ENCODE data around the gene CACNA2D3.

CACNA2D3 gene

GRCh38 chr3:54870423-54870822 is 748.1 kb downstream of the CACNA2D3 start:
- DNase-seq: no peak

- DNase-seq: no peak
Measured at GRCh38 chr3:54871867-54872266, 749.5 kb downstream of the CACNA2D3 start.

DNA sequence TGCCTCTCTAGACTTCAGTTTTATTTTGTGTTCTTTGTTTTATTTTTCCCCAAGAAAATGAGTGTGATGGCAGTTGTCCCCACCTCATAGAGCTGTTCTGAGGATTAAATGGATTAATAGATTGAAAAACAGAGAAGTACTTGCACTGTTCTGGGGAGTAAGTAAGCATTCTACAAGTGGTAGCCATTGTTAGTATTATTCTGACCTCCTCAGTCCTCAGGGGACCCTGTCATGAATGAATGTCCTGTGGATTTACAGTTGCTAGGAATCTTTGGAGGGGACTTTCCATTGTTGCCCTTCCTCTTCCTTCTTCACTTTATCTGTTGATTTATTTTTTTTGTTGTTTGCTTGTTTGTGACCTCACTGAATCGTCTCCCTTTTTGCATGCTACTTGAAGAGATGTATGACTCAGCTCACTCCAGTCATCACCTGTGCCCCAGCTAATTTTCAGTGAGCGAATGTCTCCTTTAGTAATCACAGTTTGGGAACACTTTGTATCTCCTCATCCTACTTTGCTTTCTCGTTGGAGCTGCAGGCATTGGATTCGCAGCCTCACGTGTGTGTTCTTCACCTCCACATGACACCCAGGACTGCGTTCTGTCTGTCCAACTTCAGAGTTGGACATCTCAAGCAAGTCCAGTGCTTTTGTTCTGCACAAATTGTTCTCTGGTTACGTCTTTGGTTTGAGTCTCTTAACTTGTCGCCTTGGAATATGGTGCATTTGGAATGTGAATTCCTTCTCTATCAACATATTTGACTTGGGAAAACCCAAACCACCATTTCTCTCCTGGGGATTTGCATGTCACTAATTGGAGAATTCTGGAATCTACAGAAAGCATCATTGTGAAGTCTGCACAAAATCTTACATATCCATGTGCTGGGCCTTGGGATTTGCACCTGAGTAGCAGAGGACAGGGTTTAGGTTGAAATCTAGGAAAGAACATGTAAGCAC is 751.0 kb downstream of the CACNA2D3 start:
- DNase-seq: no peak

DNA sequence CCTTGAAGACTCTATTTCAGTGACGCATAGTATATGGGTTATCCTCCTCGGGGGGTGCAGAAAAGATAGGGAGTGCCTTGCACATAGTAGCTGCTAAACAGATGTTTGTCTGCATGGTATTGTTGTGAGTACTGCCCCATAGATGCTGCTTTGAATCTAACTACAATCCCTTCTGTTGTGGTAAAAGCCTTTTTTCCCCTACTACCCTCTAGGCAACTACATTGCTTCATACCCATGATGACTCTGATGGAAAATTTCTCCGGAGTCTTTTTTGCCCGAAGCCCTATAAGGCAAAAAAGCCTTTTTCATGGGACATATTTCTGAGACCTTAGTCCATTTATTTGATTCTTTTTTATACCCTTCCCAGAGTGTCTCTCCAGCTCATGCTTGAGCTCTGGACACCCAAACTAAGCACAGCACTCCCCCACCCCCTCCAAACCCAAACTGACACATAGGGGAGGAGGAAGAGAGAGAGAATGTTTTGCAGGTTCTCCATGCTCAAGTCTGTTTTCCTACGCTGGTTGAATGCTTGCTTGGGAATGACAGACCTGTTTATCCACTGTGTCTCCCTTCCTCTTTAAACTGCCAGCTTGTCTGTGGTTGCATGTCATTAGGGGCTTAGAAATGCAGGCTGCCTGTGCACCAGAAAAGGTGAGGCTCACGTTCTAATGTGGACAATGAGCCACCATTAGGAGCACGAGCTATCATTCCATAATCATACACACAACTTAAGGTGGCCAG is 752.6 kb downstream of the CACNA2D3 start:
- DNase-seq: no peak

DNA sequence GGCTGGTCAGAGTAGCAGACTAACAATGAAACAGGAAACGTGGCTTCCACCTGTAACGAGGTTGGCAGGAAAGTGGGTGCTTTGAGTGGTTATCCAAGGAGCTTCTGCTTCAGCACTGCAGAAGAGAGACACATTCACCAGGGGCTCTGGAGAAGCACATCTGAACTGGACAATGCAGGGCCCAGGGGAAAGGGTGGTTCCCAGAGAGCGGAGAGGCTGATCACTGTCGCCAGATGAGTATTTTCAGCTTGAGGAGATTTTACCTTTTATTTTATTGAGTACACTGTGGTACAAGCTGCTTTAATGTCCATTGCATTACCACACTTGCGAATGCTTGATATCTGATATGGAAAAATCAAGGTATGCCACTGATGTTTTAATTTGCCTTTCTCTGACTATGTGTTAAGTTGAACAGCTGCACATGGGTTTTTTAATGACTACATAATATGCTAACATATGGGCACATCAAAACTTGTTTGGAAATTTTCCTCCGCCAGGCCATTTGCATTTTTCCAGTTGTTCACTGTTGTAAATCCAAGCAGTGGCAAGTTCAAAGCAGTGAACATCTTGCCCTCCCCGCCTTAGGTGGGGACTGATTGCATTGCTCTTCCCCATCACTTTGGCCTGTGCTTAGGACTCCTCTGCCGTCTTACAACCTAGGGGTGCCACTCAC is 753.4 kb downstream of the CACNA2D3 start:
- DNase-seq: no peak

DNA sequence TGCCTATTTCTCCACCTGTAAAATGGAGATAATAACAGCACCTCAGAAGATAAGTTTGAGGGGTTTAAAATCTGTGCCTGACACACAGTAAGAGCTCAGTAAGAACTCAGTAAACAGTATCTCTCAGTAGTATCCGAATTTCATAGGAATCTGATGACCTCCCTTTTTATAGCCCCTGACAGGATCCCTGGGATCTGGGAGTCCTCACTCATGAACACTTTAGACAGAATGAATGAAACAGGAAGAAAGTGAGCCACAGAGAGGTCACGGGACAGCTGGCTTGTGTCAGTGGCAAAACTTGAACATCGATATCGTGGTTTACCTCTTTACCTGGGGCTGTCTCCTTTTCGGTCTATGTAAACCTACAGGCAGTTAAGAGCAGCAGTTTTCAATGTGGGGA is 754.3 kb downstream of the CACNA2D3 start:
- DNase-seq: no peak

DNA sequence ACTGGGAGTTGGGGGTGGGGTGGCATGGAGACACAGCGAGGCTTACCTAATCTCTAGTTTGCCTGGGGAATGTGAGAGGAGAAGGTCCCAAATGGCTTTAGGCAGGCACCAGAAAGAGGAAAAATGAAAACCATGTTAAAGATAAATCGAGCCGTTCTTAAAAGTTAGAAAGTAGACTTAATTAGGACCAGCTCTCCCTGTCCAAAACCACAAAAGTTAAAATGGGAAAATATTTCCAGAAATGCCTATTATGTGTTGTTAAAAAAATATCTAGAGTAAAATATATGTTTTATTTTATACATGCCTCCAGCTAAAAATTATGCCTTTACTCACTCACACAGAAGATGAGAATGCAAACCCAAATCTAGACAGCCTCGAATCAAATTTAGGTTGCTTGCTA is 755.4 kb downstream of the CACNA2D3 start:
- DNase-seq: no peak

GRCh38 chr3:54878145-54878544 is 755.8 kb downstream of the CACNA2D3 start:
- no peak for DNase-seq

DNA sequence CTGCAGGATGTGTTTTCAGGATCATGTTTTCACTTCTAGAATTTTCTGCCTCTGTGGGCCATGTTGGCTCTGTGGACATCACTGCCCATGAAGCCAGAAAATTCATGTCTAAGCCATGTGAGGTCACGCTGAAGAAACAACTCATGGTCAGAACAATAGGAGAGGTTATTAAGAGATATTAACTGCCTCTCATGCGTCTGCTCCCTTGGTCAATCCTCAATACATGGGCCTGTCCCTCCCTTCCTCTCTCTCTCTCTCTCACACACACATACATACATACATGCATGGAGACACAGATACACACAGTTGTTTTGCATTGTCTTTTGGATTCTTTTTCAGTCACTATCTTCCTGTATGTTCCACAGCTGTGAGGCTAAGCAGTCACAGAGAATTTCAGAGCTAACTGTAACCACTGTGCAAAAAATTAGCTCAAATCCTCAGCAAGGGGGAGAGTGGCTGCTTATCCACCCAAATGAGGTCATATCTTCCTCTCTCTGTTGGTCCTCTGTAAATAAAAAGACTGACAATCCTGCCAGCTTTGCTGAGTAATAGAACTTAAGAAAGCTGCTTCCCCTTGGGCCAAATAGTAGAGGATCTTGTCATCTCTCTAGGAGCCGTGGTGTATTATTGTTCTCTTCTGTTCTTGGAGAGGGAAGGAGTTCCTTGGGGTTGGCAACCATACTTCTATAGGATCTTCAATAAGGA is 759.9 kb downstream of the CACNA2D3 start:
- DNase-seq: no peak

- DNase-seq: no peak
Measured at GRCh38 chr3:54888162-54888561, 765.8 kb downstream of the CACNA2D3 start.

- no peak for DNase-seq
Measured at GRCh38 chr3:54888873-54889272, 766.5 kb downstream of the CACNA2D3 start.

DNA sequence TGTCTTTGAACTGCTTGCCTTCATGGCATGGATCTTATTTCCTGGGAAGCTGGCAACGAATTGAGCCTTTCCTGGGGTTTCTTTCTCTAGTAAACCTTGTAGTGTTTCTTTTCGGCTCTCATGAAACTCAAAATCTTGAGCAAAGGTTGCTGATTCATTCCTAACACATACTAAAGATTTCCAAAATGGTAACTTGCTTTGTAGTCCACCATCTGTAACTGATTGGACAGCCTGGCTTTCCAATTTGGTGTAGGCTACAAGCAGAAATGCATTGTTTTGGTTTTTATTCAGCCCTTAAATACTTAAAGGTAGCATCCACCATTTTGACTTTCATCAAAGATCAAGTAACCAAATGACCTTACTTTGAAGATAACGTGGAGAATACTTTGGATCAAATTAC is 767.4 kb downstream of the CACNA2D3 start:
- DNase-seq: no peak

GRCh38 chr3:54891540-54891897 is 769.2 kb downstream of the CACNA2D3 start:
- DNase-seq: no peak

GRCh38 chr3:54892168-54892567 is 769.8 kb downstream of the CACNA2D3 start:
- no peak for DNase-seq

- DNase-seq: no peak
Measured at GRCh38 chr3:54895613-54896012, 773.3 kb downstream of the CACNA2D3 start.

GRCh38 chr3:54897028-54897711 is 774.8 kb downstream of the CACNA2D3 start:
- no peak for DNase-seq

DNA sequence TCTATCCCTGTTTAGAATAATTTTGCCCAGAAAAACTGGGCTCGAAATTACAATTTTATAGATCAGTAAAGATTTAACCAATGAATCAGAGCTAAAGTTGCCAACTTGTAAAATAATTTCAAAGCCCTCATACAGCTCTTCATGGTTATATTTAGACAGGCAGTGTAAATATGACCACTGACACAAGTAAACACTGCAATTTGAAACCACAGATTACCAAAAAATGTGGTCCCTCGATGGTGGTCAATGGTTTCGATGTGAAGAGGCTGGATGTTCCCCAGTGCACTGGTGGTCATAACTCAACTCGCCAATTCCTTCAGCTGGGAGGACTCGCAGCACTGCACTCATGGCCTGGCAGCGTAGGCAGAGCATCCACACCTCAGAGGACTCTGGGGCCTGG is 776.9 kb downstream of the CACNA2D3 start:
- no peak for DNase-seq

- DNase-seq: no peak
Measured at GRCh38 chr3:54900838-54901591, 778.7 kb downstream of the CACNA2D3 start.

DNA sequence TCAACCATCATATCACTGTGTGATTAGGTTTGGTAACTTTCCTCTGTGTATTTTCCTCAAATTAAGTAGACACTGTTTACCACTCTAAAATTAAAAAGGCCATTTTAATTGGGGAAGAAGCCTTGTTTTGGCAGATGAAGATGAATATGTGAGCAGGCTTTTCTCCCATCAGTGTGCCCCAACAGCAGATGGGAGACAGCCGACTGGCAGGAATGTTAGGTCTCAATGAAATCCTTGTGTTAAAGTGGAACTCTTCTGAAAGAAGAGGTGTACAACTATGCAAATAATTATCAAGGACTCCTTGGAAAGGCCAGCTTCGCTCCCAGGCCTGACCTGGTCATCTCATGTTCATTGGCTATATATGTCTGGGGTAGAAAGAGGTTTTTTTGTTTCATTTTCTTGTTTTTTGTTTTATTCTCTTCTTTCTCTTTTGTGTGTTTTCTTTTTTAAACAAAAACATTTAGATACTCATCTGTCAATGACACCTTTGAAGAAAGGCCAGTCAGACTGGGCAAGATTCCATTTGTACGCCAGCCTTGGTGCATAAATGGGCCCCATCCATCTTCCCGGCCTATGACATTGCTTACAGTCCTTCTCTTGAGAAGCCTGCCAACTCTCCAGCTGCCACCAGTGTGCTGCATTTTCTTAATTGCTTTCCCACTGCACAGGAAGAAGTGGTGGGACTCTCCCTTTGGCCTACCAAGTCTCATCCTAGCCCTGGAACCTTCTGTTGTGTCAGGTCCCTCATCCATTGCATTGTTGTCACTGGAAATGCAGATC is 779.7 kb downstream of the CACNA2D3 start:
- no peak for DNase-seq

- DNase-seq: no peak
Measured at GRCh38 chr3:54905261-54905888, 783.0 kb downstream of the CACNA2D3 start.

Data from CD4-positive, alpha-beta T cell treated with Interleukin-17A for 4 hours (primary cell).